BE2C (cell line): ENCODE measurements around the gene CREG2.

ENCODE experiments used
- DNase-seq: peaks from one replicate; pipeline ENCODE4 v3.0.0-alpha.2; 2020
- H3K27me3 ChIP-seq: fragments of 250-450 bp; sonication (Bioruptor Pico); 2 replicates; pipeline ENCODE4 v1.5.1; 2020; ENCODE audit warnings: mild to moderate bottlenecking
- H3K36me3 ChIP-seq: fragments of 250-450 bp; sonication (Bioruptor Pico); 2 replicates; pipeline ENCODE4 v1.5.1; 2020; ENCODE audit warnings: mild to moderate bottlenecking
- H3K4me1 ChIP-seq: fragments of 250-450 bp; sonication (Bioruptor Pico); 2 replicates; pipeline ENCODE4 v1.5.1; 2020
- H3K4me3 ChIP-seq: 2 replicates; pipeline ENCODE4 v1.5.1; 2011; ENCODE audit warnings: low read depth, low read length
- H3K9me3 ChIP-seq: fragments of 250-450 bp; sonication (Bioruptor Pico); 2 replicates; pipeline ENCODE4 v1.5.1; 2020
- TF ChIP-seq, protein P1 (sequence below): IDR thresholded peaks from 2 replicates; pipeline ENCODE4 v1.5.1; 2012; ENCODE audit warnings: mild to moderate bottlenecking, low read depth, low read length

CREG2 gene

GRCh38 chr2:101351207-101351606 is 36.1 kb downstream of the CREG2 start:
- H3K27me3 ChIP-seq, result no peaks in the 10 kb centered on the region
- no peak overlapping the region for H3K4me3 ChIP-seq
- H3K9me3 ChIP-seq, result no peaks in the 10 kb centered on the region
- H3K36me3 ChIP-seq, result no peaks in the 10 kb centered on the region
- TF ChIP-seq, protein P1, sequence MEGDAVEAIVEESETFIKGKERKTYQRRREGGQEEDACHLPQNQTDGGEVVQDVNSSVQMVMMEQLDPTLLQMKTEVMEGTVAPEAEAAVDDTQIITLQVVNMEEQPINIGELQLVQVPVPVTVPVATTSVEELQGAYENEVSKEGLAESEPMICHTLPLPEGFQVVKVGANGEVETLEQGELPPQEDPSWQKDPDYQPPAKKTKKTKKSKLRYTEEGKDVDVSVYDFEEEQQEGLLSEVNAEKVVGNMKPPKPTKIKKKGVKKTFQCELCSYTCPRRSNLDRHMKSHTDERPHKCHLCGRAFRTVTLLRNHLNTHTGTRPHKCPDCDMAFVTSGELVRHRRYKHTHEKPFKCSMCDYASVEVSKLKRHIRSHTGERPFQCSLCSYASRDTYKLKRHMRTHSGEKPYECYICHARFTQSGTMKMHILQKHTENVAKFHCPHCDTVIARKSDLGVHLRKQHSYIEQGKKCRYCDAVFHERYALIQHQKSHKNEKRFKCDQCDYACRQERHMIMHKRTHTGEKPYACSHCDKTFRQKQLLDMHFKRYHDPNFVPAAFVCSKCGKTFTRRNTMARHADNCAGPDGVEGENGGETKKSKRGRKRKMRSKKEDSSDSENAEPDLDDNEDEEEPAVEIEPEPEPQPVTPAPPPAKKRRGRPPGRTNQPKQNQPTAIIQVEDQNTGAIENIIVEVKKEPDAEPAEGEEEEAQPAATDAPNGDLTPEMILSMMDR, result no peak
- H3K4me1 ChIP-seq, result no peaks in the 10 kb centered on the region
- no peak for DNase-seq

GRCh38 chr2:101349893-101350662 is 37.2 kb downstream of the CREG2 start:
- H3K4me3 ChIP-seq, result no peak overlapping the region
- no peaks in the 10 kb centered on the region for H3K27me3 ChIP-seq
- no peak for DNase-seq
- no peaks in the 10 kb centered on the region for H3K4me1 ChIP-seq
- TF ChIP-seq, protein P1, result no peak
- no peaks in the 10 kb centered on the region for H3K9me3 ChIP-seq
- no peaks in the 10 kb centered on the region for H3K36me3 ChIP-seq

GRCh38 chr2:101348883-101349282 is 38.4 kb downstream of the CREG2 start:
- H3K4me3 ChIP-seq, result no peak overlapping the region
- H3K9me3 ChIP-seq, result no peaks in the 10 kb centered on the region
- H3K27me3 ChIP-seq, result no peaks in the 10 kb centered on the region
- TF ChIP-seq, protein P1, result no peak
- H3K36me3 ChIP-seq, result no peaks in the 10 kb centered on the region
- H3K4me1 ChIP-seq, result no peaks in the 10 kb centered on the region
- no peak for DNase-seq

DNA sequence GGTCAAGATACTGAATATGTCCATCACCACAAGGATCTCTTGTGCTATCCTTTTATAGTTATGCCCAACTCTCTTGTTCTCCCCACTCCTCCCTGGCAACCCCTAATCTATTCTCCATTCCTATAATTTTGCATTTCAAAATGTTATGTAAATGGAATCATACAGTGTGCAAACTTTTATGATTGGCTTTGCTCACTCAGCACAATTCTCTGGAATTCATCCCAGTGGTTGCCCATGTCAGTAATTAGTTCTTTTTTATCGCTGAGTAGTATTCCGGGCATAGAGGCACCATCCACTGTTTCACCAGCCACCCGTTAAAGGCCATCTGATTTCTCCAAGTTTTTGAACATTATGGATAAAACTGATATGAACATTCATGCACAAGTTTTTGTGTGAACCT is 40.4 kb downstream of the CREG2 start:
- no peaks in the 10 kb centered on the region for H3K27me3 ChIP-seq
- H3K4me1 ChIP-seq, result no peaks in the 10 kb centered on the region
- DNase-seq, result no peak
- H3K36me3 ChIP-seq, result no peaks in the 10 kb centered on the region
- no peak overlapping the region for H3K4me3 ChIP-seq
- no peaks in the 10 kb centered on the region for H3K9me3 ChIP-seq
- TF ChIP-seq, protein P1, result no peak

- no peaks in the 10 kb centered on the region for H3K9me3 ChIP-seq
- H3K36me3 ChIP-seq, result no peaks in the 10 kb centered on the region
- TF ChIP-seq, protein P1, result no peak
- H3K27me3 ChIP-seq, result no peaks in the 10 kb centered on the region
- DNase-seq, result no peak
- H3K4me1 ChIP-seq, result no peaks in the 10 kb centered on the region; the same call in 1 of the 2 replicates
- H3K4me3 ChIP-seq, result no peak overlapping the region
These were observed 43.2 kb downstream of the CREG2 start for GRCh38 chr2:101344137-101344536.

DNA sequence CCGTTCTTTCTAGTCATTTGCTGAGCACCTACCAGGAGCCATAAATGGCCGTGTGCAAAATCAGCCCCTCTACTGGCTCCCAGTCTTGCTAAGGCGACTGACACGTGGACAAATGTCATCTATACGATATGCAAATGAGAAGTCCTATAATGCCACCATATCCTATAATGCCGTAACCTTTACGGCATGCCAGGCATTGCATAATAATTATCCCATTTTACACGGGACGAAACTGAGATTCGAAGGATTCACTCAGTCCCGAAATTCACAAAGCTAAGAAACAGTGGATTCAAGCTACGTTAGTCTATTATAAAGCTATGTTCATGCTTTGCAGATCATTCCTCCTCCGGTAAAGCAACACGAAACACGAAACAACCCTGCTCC is 44.7 kb downstream of the CREG2 start:
- no peaks in the 10 kb centered on the region; the same call in 1 of the 2 replicates for H3K4me1 ChIP-seq

More for the DNA sequence above, 44.7 kb downstream of the CREG2 start:
- no peak for DNase-seq
- TF ChIP-seq, protein P1, result no peak
- Histone ChIP-seq H3K36me3 (no peaks in the 10 kb centered on the region), H3K4me3 (no peak overlapping the region), H3K27me3 (no peaks in the 10 kb centered on the region), H3K9me3 (no peaks in the 10 kb centered on the region)
